Loucy (cell line): ENCODE results near the gene GNA15.

Source experiments
- H2AFZ ChIP-seq: fragments of 200-600 bp; sonication (generic); 2 replicates; pipeline ENCODE4 v1.6.0; 2016; ENCODE audit warnings: antibody characterized with exemption, mild to moderate bottlenecking, low read length, moderate library complexity
- H3F3A ChIP-seq: fragments of 200-600 bp; 2 replicates; pipeline ENCODE4 v1.6.0; 2016; ENCODE audit warnings: antibody characterized with exemption, low read depth, mild to moderate bottlenecking
- H3K27me3 ChIP-seq: fragments of 200-600 bp; sonication (generic); 2 replicates; pipeline ENCODE4 v1.6.1; 2014; ENCODE audit warnings: low read length, mild to moderate bottlenecking; ENCODE audit not compliant: insufficient read depth, poor library complexity, severe bottlenecking
- H3K36me3 ChIP-seq: fragments of 200-600 bp; sonication (generic); 2 replicates; pipeline ENCODE4 v1.6.1; 2016; ENCODE audit warnings: low read length; ENCODE audit not compliant: insufficient read depth
- H3K4me1 ChIP-seq: fragments of 200-600 bp; sonication (generic); 2 replicates; pipeline ENCODE4 v1.5.1; 2014; ENCODE audit warnings: low read length, mild to moderate bottlenecking; ENCODE audit not compliant: insufficient read depth, poor library complexity, severe bottlenecking
- H3K4me2 ChIP-seq: fragments of 200-600 bp; sonication (generic); 2 replicates; pipeline ENCODE4 v1.6.0; 2014; ENCODE audit warnings: antibody characterized with exemption, low read length, low read depth, mild to moderate bottlenecking; ENCODE audit not compliant: poor library complexity, severe bottlenecking
- H3K4me3 ChIP-seq: fragments of 200-600 bp; sonication (generic); 2 replicates; pipeline ENCODE4 v1.5.1; 2014; ENCODE audit warnings: low read length, mild to moderate bottlenecking, mixed read lengths; ENCODE audit not compliant: poor library complexity, severe bottlenecking
- H3K79me2 ChIP-seq: fragments of 200-600 bp; sonication (generic); 2 replicates; pipeline ENCODE4 v1.6.1; 2014; ENCODE audit warnings: low read length; ENCODE audit not compliant: insufficient read depth
- H3K9ac ChIP-seq: fragments of 200-600 bp; sonication (generic); 2 replicates; pipeline ENCODE4 v1.6.0; 2014; ENCODE audit warnings: mild to moderate bottlenecking, low read depth, low read length, moderate library complexity; ENCODE audit not compliant: poor library complexity, severe bottlenecking
- H3K9me2 ChIP-seq: fragments of 200-600 bp; sonication (generic); replicated peaks from 2 replicates; pipeline ENCODE4 v1.6.1; 2016; ENCODE audit warnings: low read depth, low read length, mixed read lengths
- H3K9me3 ChIP-seq: fragments of 200-600 bp; sonication (generic); 2 replicates; pipeline ENCODE4 v1.6.1; 2014; ENCODE audit warnings: mild to moderate bottlenecking, antibody characterized with exemption, low read length, low read depth; ENCODE audit not compliant: insufficient read depth
- H4K20me1 ChIP-seq: fragments of 200-600 bp; sonication (generic); 2 replicates; pipeline ENCODE4 v1.6.0; 2014; ENCODE audit warnings: antibody characterized with exemption, low read length, mild to moderate bottlenecking; ENCODE audit not compliant: insufficient read depth, poor library complexity, severe bottlenecking
- EZH2phosphoT487 ChIP-seq: fragments of 200-600 bp; IDR thresholded peaks from 2 replicates; pipeline ENCODE4 v1.6.1; 2018; ENCODE audit warnings: antibody characterized with exemption, mild to moderate bottlenecking, moderate library complexity, borderline replicate concordance
- TF ChIP-seq, protein P1 (sequence below): fragments of 200-600 bp; sonication (generic); conservative IDR thresholded peaks from 2 replicates; pipeline ENCODE4 v1.5.1; 2014; ENCODE audit warnings: mild to moderate bottlenecking, antibody characterized with exemption, low read length

Gene GNA15

DNA sequence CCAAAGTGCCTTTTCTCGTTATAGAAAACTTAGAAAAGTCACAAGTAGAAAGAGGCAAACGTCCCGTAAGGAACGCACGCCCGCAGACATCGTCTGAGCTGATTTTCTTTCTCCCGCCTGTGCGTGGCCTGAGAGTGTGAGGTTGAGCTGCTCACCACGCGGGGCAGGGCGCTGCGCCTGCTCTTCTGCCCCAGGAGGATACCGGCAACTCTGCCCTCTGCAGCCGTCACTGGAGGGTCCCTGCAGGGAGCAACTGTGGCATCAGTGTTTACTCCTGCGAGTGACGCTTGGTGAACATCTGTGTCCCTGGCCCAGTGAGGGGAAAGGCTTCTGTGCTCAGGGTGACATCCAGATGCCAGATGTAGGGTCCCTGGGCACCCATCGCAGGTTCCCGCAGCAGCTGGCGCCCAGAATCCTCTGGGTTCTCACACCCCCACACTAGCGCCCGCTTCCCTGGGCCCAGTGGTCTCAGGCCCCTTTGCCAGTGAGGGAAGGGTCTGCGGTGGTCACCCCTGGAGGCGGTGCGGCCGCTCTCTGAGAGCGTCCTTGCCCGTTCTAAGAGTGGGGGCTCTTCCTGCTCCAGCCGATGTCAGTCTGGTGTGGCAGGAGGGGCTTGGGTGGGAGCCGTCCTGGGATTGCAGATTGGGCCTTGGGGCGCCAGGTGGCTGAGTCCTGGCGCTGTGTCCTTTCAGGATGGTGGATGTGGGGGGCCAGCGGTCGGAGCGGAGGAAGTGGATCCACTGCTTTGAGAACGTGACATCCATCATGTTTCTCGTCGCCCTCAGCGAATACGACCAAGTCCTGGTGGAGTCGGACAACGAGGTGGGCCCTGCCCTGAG is 17.4 kb upstream of the GNA15 start:
- Histone ChIP-seq H3K4me3 (no peak overlapping the region), H3K4me2 (no peak overlapping the region), H3F3A (no peaks in the 10 kb centered on the region), H3K36me3 (no peaks in the 10 kb centered on the region), H3K79me2 (no peaks in the 10 kb centered on the region), H3K4me1 (no peaks in the 10 kb centered on the region), H2AFZ (no peak overlapping the region), H3K9me2 (no peaks in the 10 kb centered on the region), H3K9me3 (no peaks in the 10 kb centered on the region), H3K9ac (no peak overlapping the region), H4K20me1 (no peaks in the 10 kb centered on the region), H3K27me3 (no peaks in the 10 kb centered on the region)
- TF ChIP-seq EZH2phosphoT487: no peak
- TF ChIP-seq, protein P1, sequence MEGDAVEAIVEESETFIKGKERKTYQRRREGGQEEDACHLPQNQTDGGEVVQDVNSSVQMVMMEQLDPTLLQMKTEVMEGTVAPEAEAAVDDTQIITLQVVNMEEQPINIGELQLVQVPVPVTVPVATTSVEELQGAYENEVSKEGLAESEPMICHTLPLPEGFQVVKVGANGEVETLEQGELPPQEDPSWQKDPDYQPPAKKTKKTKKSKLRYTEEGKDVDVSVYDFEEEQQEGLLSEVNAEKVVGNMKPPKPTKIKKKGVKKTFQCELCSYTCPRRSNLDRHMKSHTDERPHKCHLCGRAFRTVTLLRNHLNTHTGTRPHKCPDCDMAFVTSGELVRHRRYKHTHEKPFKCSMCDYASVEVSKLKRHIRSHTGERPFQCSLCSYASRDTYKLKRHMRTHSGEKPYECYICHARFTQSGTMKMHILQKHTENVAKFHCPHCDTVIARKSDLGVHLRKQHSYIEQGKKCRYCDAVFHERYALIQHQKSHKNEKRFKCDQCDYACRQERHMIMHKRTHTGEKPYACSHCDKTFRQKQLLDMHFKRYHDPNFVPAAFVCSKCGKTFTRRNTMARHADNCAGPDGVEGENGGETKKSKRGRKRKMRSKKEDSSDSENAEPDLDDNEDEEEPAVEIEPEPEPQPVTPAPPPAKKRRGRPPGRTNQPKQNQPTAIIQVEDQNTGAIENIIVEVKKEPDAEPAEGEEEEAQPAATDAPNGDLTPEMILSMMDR: no peak

DNA sequence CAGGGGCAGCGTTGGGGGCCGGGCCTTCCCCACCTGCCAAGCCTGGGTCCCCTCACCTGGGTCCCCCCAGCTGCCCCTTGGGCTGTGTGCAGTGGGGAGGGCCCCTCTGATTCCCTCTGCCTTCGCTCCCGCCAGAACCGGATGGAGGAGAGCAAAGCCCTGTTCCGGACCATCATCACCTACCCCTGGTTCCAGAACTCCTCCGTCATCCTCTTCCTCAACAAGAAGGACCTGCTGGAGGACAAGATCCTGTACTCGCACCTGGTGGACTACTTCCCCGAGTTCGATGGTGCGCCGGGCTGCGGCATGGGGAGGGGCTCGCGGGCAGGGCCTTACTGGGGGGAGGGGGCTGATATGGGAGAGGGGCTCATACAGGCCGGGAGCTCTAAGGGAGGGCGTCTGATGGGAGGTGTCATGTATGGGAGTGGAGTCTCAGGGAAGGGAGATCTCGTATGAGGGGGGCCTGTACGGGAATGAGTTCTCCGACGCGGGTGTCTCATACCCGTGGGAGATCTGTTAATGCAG is 16.7 kb upstream of the GNA15 start:
- no peak overlapping the region for H3K4me2 ChIP-seq
- H3K79me2 ChIP-seq: no peaks in the 10 kb centered on the region
- no peaks in the 10 kb centered on the region for H3K36me3 ChIP-seq
- H3K4me3 ChIP-seq: no peak overlapping the region
- no peaks in the 10 kb centered on the region for H3K9me3 ChIP-seq
- no peak for TF ChIP-seq EZH2phosphoT487
- TF ChIP-seq, protein P1: no peak
- H3K27me3 ChIP-seq: no peaks in the 10 kb centered on the region
- H3K9ac ChIP-seq: no peak overlapping the region
- H3K9me2 ChIP-seq: no peaks in the 10 kb centered on the region
- no peaks in the 10 kb centered on the region for H4K20me1 ChIP-seq
- no peaks in the 10 kb centered on the region for H3F3A ChIP-seq
- H2AFZ ChIP-seq: no peak overlapping the region
- no peaks in the 10 kb centered on the region for H3K4me1 ChIP-seq

DNA sequence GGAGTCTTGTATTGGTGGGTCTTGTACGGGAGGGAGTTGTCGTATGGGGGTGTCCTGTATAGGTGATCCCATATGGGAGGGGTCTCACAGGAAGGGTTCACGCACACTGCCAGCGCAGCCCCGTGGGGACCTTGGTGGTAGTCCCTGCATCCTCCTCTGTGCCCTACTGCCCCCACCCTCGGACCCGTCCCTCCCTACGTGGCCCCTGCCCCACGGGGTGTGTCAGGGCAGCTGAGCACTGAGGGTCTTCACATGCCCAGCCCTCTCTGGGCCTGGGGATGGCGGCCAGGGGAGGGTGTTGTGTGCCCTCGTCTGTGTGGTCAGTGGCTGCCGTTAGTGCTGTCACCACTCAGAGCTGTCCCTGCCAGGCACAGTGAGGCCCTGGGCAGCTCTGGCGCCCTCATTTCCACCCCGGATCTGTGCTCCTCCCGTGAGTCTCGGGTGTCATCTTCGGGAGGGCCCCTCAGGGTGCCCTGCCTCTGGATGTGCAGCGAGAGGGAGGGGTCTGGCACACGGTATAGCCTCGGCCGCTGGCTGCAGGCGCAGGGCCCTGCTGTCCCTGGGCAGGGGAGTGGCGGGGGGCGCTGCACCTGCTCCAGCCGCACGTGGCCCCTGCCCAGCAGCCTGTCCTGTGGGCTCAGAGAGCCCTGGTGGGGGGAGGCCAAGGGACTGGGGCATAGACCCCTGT is 16.0 kb upstream of the GNA15 start:
- no peak overlapping the region for H3K4me2 ChIP-seq
- H3K9ac ChIP-seq: no peak overlapping the region
- no peak for TF ChIP-seq EZH2phosphoT487
- TF ChIP-seq, protein P1: no peak
- H3K4me1 ChIP-seq: no peaks in the 10 kb centered on the region
- H3K79me2 ChIP-seq: no peaks in the 10 kb centered on the region
- H3K4me3 ChIP-seq: no peak overlapping the region
- H2AFZ ChIP-seq: no peak overlapping the region
- H3K9me3 ChIP-seq: no peaks in the 10 kb centered on the region
- no peaks in the 10 kb centered on the region for H4K20me1 ChIP-seq
- H3F3A ChIP-seq: no peaks in the 10 kb centered on the region
- H3K36me3 ChIP-seq: no peaks in the 10 kb centered on the region
- no peaks in the 10 kb centered on the region for H3K9me2 ChIP-seq
- no peaks in the 10 kb centered on the region for H3K27me3 ChIP-seq
